Measurements from ENCODE around the gene ABCC8.

Gene ABCC8

GRCh38 chr11:17504330-17505107, 27.9 kb upstream of the ABCC8 start:
- Histone ChIP-seq H3K27me3 (ENCODE audit: control insufficient read depth, insufficient read depth, low read length) (no peaks in the 10 kb centered on the region), H3K9me3 (ENCODE audit: control insufficient read depth, low read depth, low read length) (no peaks in the 10 kb centered on the region), H3K27ac (ENCODE audit: low read length) (no peak overlapping the region), H3K36me3 (ENCODE audit: control insufficient read depth, low read depth, low read length) (no peaks in the 10 kb centered on the region), H3K9ac (ENCODE audit: low read length) (no peak overlapping the region), H3K4me3 (ENCODE audit: low read length) (no peak overlapping the region), H3K4me1 (ENCODE audit: control insufficient read depth, low read depth, low read length) (no peaks in the 10 kb centered on the region)

DNA sequence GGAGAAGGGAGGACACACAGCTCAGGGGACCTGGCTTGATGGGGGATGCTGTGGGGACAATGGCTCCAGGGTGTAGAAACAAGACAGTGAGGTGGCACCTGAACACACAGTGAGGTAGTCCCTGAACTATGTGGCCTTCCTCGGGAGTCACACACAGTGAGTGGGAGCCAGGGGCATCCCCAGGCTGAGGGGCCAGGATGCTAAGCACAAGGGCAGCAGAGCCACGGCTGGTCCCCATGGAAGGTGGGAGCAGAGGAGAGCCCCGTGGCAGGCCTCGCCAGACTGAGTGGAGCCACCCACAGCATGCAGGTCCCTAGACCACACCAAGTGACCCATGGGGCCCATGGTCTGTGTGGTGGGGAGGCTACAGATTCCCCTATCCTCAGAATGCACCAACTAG, 26.0 kb upstream of the ABCC8 start:
- H3K4me1 ChIP-seq (ENCODE audit: control insufficient read depth, low read depth, low read length) = no peaks in the 10 kb centered on the region
- H3K36me3 ChIP-seq (ENCODE audit: control insufficient read depth, low read depth, low read length) = no peaks in the 10 kb centered on the region
- no peak overlapping the region for H3K27ac ChIP-seq (ENCODE audit: low read length)
- H3K9me3 ChIP-seq (ENCODE audit: control insufficient read depth, low read depth, low read length) = no peaks in the 10 kb centered on the region
- H3K4me3 ChIP-seq (ENCODE audit: low read length) = no peak overlapping the region
- H3K27me3 ChIP-seq (ENCODE audit: control insufficient read depth, insufficient read depth, low read length) = no peaks in the 10 kb centered on the region
- no peak overlapping the region for H3K9ac ChIP-seq (ENCODE audit: low read length)

DNA sequence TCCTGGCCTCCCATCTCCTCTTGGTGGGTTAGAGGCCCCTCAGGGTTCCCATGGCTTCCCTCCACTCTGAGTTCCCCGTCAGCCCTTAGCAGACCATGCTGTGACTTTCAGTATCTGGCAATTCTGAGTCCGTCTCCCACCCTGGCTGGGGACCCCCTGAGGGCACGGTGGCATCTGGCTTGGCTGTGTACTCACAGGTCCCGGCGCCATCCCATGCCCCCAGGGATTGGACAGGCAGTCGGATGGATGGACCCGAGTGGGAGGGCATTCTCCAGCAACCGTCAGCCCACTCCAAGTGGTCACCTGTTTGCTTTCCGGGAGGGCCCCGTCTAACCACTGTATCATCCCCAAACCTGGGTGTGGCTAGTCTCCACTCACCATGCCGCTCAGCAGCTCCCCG, 24.0 kb upstream of the ABCC8 start:
- Histone ChIP-seq H3K9me3 (ENCODE audit: control insufficient read depth, low read depth, low read length) (no peaks in the 10 kb centered on the region), H3K27me3 (ENCODE audit: control insufficient read depth, insufficient read depth, low read length) (no peaks in the 10 kb centered on the region), H3K27ac (ENCODE audit: low read length) (no peak overlapping the region), H3K36me3 (ENCODE audit: control insufficient read depth, low read depth, low read length) (no peaks in the 10 kb centered on the region), H3K4me3 (ENCODE audit: low read length) (no peak overlapping the region), H3K4me1 (ENCODE audit: control insufficient read depth, low read depth, low read length) (no peaks in the 10 kb centered on the region), H3K9ac (ENCODE audit: low read length) (no peak overlapping the region)

DNA sequence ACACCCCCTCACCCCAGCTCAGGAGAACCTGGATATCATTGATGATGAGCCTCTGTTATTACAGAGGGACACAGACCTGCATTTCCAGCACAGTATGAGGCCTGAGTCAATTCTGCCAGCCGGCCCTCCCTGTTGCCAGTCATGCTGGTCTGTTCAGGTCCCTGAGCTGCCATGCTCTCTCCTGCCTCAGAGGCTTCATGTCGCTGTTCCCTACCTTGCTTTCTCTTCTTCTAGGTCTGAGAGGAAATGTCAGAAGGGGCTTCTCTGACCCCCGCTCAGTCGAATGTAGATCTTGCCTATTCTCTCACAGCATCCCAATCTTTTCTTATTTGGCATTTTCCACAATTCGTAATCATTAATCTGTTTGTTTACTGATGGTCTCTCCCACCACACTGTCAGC, 21.8 kb upstream of the ABCC8 start:
- Histone ChIP-seq H3K4me1 (ENCODE audit: control insufficient read depth, low read depth, low read length) (no peaks in the 10 kb centered on the region), H3K27ac (ENCODE audit: low read length) (no peak overlapping the region)

GRCh38 chr11:17498058-17498457, 21.4 kb upstream of the ABCC8 start:
- H3K9me3 ChIP-seq (ENCODE audit: control insufficient read depth, low read depth, low read length) = no peaks in the 10 kb centered on the region
- no peak overlapping the region for H3K9ac ChIP-seq (ENCODE audit: low read length)
- H3K27ac ChIP-seq (ENCODE audit: low read length) = no peak overlapping the region
- no peaks in the 10 kb centered on the region for H3K4me1 ChIP-seq (ENCODE audit: control insufficient read depth, low read depth, low read length)
- H3K4me3 ChIP-seq (ENCODE audit: low read length) = no peak overlapping the region
- no peaks in the 10 kb centered on the region for H3K36me3 ChIP-seq (ENCODE audit: control insufficient read depth, low read depth, low read length)
- no peaks in the 10 kb centered on the region for H3K27me3 ChIP-seq (ENCODE audit: control insufficient read depth, insufficient read depth, low read length)

More for the DNA sequence above, 21.8 kb upstream of the ABCC8 start:
- H3K9ac ChIP-seq (ENCODE audit: low read length) = no peak overlapping the region
- H3K9me3 ChIP-seq (ENCODE audit: control insufficient read depth, low read depth, low read length) = no peaks in the 10 kb centered on the region
- H3K27me3 ChIP-seq (ENCODE audit: control insufficient read depth, insufficient read depth, low read length) = no peaks in the 10 kb centered on the region
- H3K36me3 ChIP-seq (ENCODE audit: control insufficient read depth, low read depth, low read length) = no peaks in the 10 kb centered on the region
- H3K4me3 ChIP-seq (ENCODE audit: low read length) = no peak overlapping the region

DNA sequence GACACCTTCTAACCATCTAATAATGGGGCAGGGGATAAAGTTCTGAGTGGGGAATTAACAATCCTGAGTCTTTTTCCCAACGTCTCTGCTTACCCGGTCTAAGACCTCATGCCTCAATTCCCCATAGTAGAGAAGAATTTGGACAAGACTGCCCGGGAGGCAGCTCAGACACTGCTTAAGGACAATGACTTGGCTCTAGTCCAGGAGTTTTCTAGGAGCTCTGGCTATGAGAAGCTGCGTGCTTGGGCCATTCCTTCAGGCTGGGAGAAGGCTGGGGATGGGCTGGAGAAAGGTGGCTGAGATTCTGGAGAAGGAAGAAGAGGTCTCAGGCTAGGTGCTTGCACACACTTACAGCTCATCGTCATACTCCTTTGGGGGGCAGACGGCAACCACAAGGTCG, 19.8 kb upstream of the ABCC8 start:
- Histone ChIP-seq H3K27me3 (ENCODE audit: control insufficient read depth, insufficient read depth, low read length) (no peaks in the 10 kb centered on the region), H3K9me3 (ENCODE audit: control insufficient read depth, low read depth, low read length) (no peaks in the 10 kb centered on the region), H3K36me3 (ENCODE audit: control insufficient read depth, low read depth, low read length) (no peaks in the 10 kb centered on the region), H3K27ac (ENCODE audit: low read length) (no peak overlapping the region), H3K4me3 (ENCODE audit: low read length) (no peak overlapping the region), H3K9ac (ENCODE audit: low read length) (no peak overlapping the region), H3K4me1 (ENCODE audit: control insufficient read depth, low read depth, low read length) (no peaks in the 10 kb centered on the region)

- Histone ChIP-seq H3K4me1 (ENCODE audit: control insufficient read depth, low read depth, low read length) (no peaks in the 10 kb centered on the region), H3K4me3 (ENCODE audit: low read length) (no peak overlapping the region), H3K27me3 (ENCODE audit: control insufficient read depth, insufficient read depth, low read length) (no peaks in the 10 kb centered on the region), H3K9ac (ENCODE audit: low read length) (no peak overlapping the region), H3K27ac (ENCODE audit: low read length) (no peak overlapping the region), H3K36me3 (ENCODE audit: control insufficient read depth, low read depth, low read length) (no peaks in the 10 kb centered on the region), H3K9me3 (ENCODE audit: control insufficient read depth, low read depth, low read length) (no peaks in the 10 kb centered on the region)
Measured at GRCh38 chr11:17494019-17494418, 17.4 kb upstream of the ABCC8 start.

DNA sequence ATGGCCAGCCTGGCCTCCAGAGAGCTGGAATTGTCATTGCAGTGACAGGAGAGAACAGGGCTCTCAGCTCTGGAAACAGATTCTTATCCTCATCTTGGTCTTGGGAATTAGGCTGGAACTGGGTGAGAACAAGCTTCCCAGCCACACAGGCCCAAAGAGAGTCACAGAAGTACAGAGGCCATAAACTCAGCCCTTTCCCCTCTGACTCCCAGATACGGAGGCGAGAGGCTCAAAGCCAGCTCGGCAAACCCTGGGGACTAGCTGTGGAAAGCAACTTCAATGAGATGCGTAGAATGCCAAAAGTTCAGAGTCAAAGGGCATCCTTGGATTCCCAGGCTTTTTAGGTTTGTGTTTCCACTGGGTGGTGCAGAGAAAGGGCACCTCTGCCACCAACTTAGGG, 14.3 kb upstream of the ABCC8 start:
- Histone ChIP-seq H3K36me3 (ENCODE audit: control insufficient read depth, low read depth, low read length) (no peaks in the 10 kb centered on the region), H3K27ac (ENCODE audit: low read length) (no peak overlapping the region), H3K9ac (ENCODE audit: low read length) (no peak overlapping the region), H3K4me1 (ENCODE audit: control insufficient read depth, low read depth, low read length) (no peaks in the 10 kb centered on the region), H3K4me3 (ENCODE audit: low read length) (no peak overlapping the region), H3K9me3 (ENCODE audit: control insufficient read depth, low read depth, low read length) (no peaks in the 10 kb centered on the region), H3K27me3 (ENCODE audit: control insufficient read depth, insufficient read depth, low read length) (no peaks in the 10 kb centered on the region)

- Histone ChIP-seq H3K4me3 (ENCODE audit: low read length) (no peak overlapping the region), H3K27me3 (ENCODE audit: control insufficient read depth, insufficient read depth, low read length) (no peaks in the 10 kb centered on the region), H3K36me3 (ENCODE audit: control insufficient read depth, low read depth, low read length) (no peaks in the 10 kb centered on the region), H3K27ac (ENCODE audit: low read length) (no peak overlapping the region), H3K4me1 (ENCODE audit: control insufficient read depth, low read depth, low read length) (no peaks in the 10 kb centered on the region), H3K9me3 (ENCODE audit: control insufficient read depth, low read depth, low read length) (no peaks in the 10 kb centered on the region), H3K9ac (ENCODE audit: low read length) (no peak overlapping the region)
Measured at GRCh38 chr11:17490232-17490631, 13.6 kb upstream of the ABCC8 start.

- no peaks in the 10 kb centered on the region for H3K36me3 ChIP-seq (ENCODE audit: control insufficient read depth, low read depth, low read length)
- no peak overlapping the region for H3K4me3 ChIP-seq (ENCODE audit: low read length)
- H3K9me3 ChIP-seq (ENCODE audit: control insufficient read depth, low read depth, low read length) = no peaks in the 10 kb centered on the region
- no peak overlapping the region for H3K27ac ChIP-seq (ENCODE audit: low read length)
- no peak overlapping the region for H3K9ac ChIP-seq (ENCODE audit: low read length)
- no peaks in the 10 kb centered on the region for H3K27me3 ChIP-seq (ENCODE audit: control insufficient read depth, insufficient read depth, low read length)
- H3K4me1 ChIP-seq (ENCODE audit: control insufficient read depth, low read depth, low read length) = no peaks in the 10 kb centered on the region
Measured at GRCh38 chr11:17489751-17490150, 13.1 kb upstream of the ABCC8 start.

- no peaks in the 10 kb centered on the region for H3K27me3 ChIP-seq (ENCODE audit: control insufficient read depth, insufficient read depth, low read length)
- H3K36me3 ChIP-seq (ENCODE audit: control insufficient read depth, low read depth, low read length) = no peaks in the 10 kb centered on the region
Measured at GRCh38 chr11:17488563-17488962, 11.9 kb upstream of the ABCC8 start.

DNA sequence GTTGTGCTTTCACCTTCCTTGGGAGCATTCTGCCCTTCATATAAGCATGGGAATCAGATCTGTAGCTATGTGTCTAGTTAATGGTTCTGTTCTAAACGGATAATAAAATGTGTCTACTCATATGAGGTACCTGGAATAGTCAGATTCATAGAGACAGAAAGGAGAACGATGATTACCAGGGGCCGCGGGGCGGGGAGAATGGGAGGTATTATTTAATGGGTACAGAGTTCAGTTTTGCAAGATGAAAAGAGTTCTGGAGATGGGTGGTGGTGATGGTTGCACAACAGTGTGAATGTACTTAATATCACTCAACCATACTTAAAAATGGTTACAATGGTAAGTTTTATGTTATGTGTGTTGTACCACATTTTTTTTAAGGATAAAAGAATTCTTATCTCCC, 10.0 kb upstream of the ABCC8 start:
- Histone ChIP-seq H3K4me3 (ENCODE audit: low read length) (no peak overlapping the region), H3K27me3 (ENCODE audit: control insufficient read depth, insufficient read depth, low read length) (no peaks in the 10 kb centered on the region), H3K4me1 (ENCODE audit: control insufficient read depth, low read depth, low read length) (no peaks in the 10 kb centered on the region), H3K27ac (ENCODE audit: low read length) (no peak overlapping the region), H3K9ac (ENCODE audit: low read length) (no peak overlapping the region), H3K36me3 (ENCODE audit: control insufficient read depth, low read depth, low read length) (no peaks in the 10 kb centered on the region), H3K9me3 (ENCODE audit: control insufficient read depth, low read depth, low read length) (no peaks in the 10 kb centered on the region)

More at GRCh38 chr11:17488563-17488962, 11.9 kb upstream of the ABCC8 start:
- Histone ChIP-seq H3K9me3 (ENCODE audit: control insufficient read depth, low read depth, low read length) (no peaks in the 10 kb centered on the region), H3K9ac (ENCODE audit: low read length) (no peak overlapping the region), H3K4me3 (ENCODE audit: low read length) (no peak overlapping the region), H3K4me1 (ENCODE audit: control insufficient read depth, low read depth, low read length) (no peaks in the 10 kb centered on the region), H3K27ac (ENCODE audit: low read length) (no peak overlapping the region)

Measured in iPS-18a (cell line).